Suprapubic skin (tissue), 4 donors: ENCODE measurements around the gene FAF1. TPM values are rescaled to one million over a fixed set of nuclear protein-coding genes. Genes with fewer than 3 reads are reported as not detected.
"Not testable (repeated sequence)": the region's sequence is repeated elsewhere in the genome, so short reads cannot be mapped to it uniquely, and the experiment has no call there.

ENCODE experiments used
- DNase-seq, 2 donors: peaks; one replicate each; pipeline ENCODE4 v3.0.0-alpha.2; 2019; ENCODE audit warnings: low spot score in 2 of 2
- H3K27ac ChIP-seq: fragments of 200-600 bp; sonication (generic); one replicate; pipeline ENCODE4 v1.5.1; 2019
- H3K27me3 ChIP-seq: fragments of 200-600 bp; sonication (generic); one replicate; pipeline ENCODE4 v1.5.1; 2019
- H3K36me3 ChIP-seq: fragments of 200-600 bp; sonication (generic); one replicate; pipeline ENCODE4 v1.5.1; 2019
- H3K4me1 ChIP-seq: fragments of 200-600 bp; sonication (generic); one replicate; pipeline ENCODE4 v1.5.1; 2019
- H3K4me3 ChIP-seq: fragments of 200-600 bp; sonication (generic); one replicate; pipeline ENCODE4 v1.5.1; 2019; ENCODE audit warnings: mild to moderate bottlenecking
- H3K9me3 ChIP-seq: fragments of 200-600 bp; sonication (generic); one replicate; pipeline ENCODE4 v1.5.1; 2019
- CTCF ChIP-seq, 2 donors: fragments of 200-600 bp in 1 of 2; fragments of 450-650 bp in 1 of 2; sonication (generic) in 1 of 2; IDR thresholded peaks; one replicate each; pipeline ENCODE4 v1.5.1; 2016 to 2019; ENCODE audit warnings: antibody characterized with exemption in 2 of 2, mild to moderate bottlenecking in 1 of 2, moderate library complexity in 1 of 2
- EP300 ChIP-seq: sonication (generic); formaldehyde crosslinking; IDR thresholded peaks from one replicate; pipeline ENCODE4 v1.6.1; 2017; ENCODE audit warnings: antibody characterized with exemption
- POLR2A ChIP-seq, 2 donors: fragments of 450-650 bp; IDR thresholded peaks; one replicate each; pipeline ENCODE4 v1.6.1; 2017; ENCODE audit warnings: antibody characterized with exemption in 2 of 2, mild to moderate bottlenecking in 2 of 2, moderate library complexity in 2 of 2
- POLR2AphosphoS5 ChIP-seq, 3 donors: sonication (generic); formaldehyde crosslinking; IDR thresholded peaks; one replicate each; pipeline ENCODE4 v1.6.1; 2017; ENCODE audit warnings: antibody characterized with exemption in 3 of 3
- WGBS: methylation state at CpG from one replicate; pipeline ENCODE4 v1.1.5; 2018; 5-methylcytosine and 5-hydroxymethylcytosine counted together
- total RNA-seq, 4 donors: library from RNA; depleted of rRNA; stranded (reverse); fragments of >200 nt; gene quantifications; one replicate each; pipeline ENCODE4 v1.1.0, GENCODE V29; 2016

FAF1 gene
- total RNA-seq, 4 donors from 2014 or later, result 35.1 to 61.6 (median 45.4) TPM

GRCh38 chr1:50967416-50968157, 7.5 kb upstream of the FAF1 start:
- Histone ChIP-seq H3K4me1 (peaks cover 22% of the 10 kb centered on the region), H3K27me3 (no peaks in the 10 kb centered on the region), H3K27ac (peak overlapping the region; percentile 98), H3K9me3 (no peaks in the 10 kb centered on the region), H3K4me3 (peak overlapping the region; percentile 89), H3K36me3 (no peaks in the 10 kb centered on the region)
- DNase-seq, result no peak
- 7% methylated on average over 17 of the region's 17 CpGs for WGBS
- TF ChIP-seq POLR2A (IDR thresholded peaks at IDR 0.05) (no peak), CTCF (IDR thresholded peaks at IDR 0.05) (no peak), POLR2AphosphoS5 (IDR thresholded peaks at IDR 0.05) (no peak)

- Histone ChIP-seq H3K4me1 (peaks cover 20% of the 10 kb centered on the region), H3K36me3 (no peaks in the 10 kb centered on the region), H3K27me3 (no peaks in the 10 kb centered on the region), H3K9me3 (no peaks in the 10 kb centered on the region), H3K27ac (peak overlapping the region; percentile 98), H3K4me3 (peak overlapping the region; percentile 89)
- no peak for TF ChIP-seq POLR2AphosphoS5 (IDR thresholded peaks at IDR 0.05)
- TF ChIP-seq EP300, result no peak
- no peak for TF ChIP-seq POLR2A (IDR thresholded peaks at IDR 0.05)
- TF ChIP-seq CTCF (IDR thresholded peaks at IDR 0.05), result no peak
- 46% methylated on average over 3 of the region's 3 CpGs for WGBS
- no peak for DNase-seq
Measured at GRCh38 chr1:50966991-50967390, 6.9 kb upstream of the FAF1 start.

- 94% methylated on average over 11 of the region's 11 CpGs for WGBS
- no peaks in the 10 kb centered on the region for H3K9me3 ChIP-seq
- no peak overlapping the region for H3K4me3 ChIP-seq
- no peak for TF ChIP-seq POLR2AphosphoS5 (IDR thresholded peaks at IDR 0.05)
- no peak for TF ChIP-seq EP300
- TF ChIP-seq CTCF (IDR thresholded peaks at IDR 0.05), result no peak
- no peak for TF ChIP-seq POLR2A (IDR thresholded peaks at IDR 0.05)
- H3K4me1 ChIP-seq, result peaks cover 28% of the 10 kb centered on the region
- no peaks in the 10 kb centered on the region for H3K27me3 ChIP-seq
- H3K36me3 ChIP-seq, result no peaks in the 10 kb centered on the region
- DNase-seq, result no peak
- H3K27ac ChIP-seq, result no peak overlapping the region
Measured at GRCh38 chr1:50964863-50965262, 4.8 kb upstream of the FAF1 start.

GRCh38 chr1:50959303-50959912, 659 bp downstream of the FAF1 start:
- H3K36me3 ChIP-seq, result no peaks in the 10 kb centered on the region
- peak overlapping the region; percentile 88 for H3K27ac ChIP-seq
- TF ChIP-seq POLR2A (IDR thresholded peaks at IDR 0.05) (no peak), CTCF (IDR thresholded peaks at IDR 0.05) (no peak), POLR2AphosphoS5 (IDR thresholded peaks at IDR 0.05) (peak in 1 of 3 donors; percentile 40)

GRCh38 chr1:50955116-50955515, 5.0 kb downstream of the FAF1 start:
- no peak for TF ChIP-seq CTCF (IDR thresholded peaks at IDR 0.05)
- no peak for TF ChIP-seq EP300
- no peak for TF ChIP-seq POLR2AphosphoS5 (IDR thresholded peaks at IDR 0.05)
- TF ChIP-seq POLR2A (IDR thresholded peaks at IDR 0.05), result no peak
- DNase-seq, result no peak
- Histone ChIP-seq H3K9me3 (no peaks in the 10 kb centered on the region), H3K27ac (no peak overlapping the region), H3K36me3 (no peaks in the 10 kb centered on the region), H3K4me1 (peaks cover 18% of the 10 kb centered on the region), H3K27me3 (no peaks in the 10 kb centered on the region), H3K4me3 (no peak overlapping the region)
- 63% methylated on average over 1 of the region's 1 CpG for WGBS

More at GRCh38 chr1:50959303-50959912, 659 bp downstream of the FAF1 start:
- Histone ChIP-seq H3K9me3 (no peaks in the 10 kb centered on the region), H3K4me1 (peaks cover 27% of the 10 kb centered on the region), H3K4me3 (peak overlapping the region; percentile 62), H3K27me3 (no peaks in the 10 kb centered on the region)
- WGBS, result 2% methylated on average over 16 of the region's 38 CpGs
- peak in 1 of 2 donors; percentile 73 for DNase-seq

GRCh38 chr1:50952566-50952965, 7.5 kb downstream of the FAF1 start:
- H3K27ac ChIP-seq, H3K36me3 ChIP-seq, H3K27me3 ChIP-seq, H3K9me3 ChIP-seq, H3K4me3 ChIP-seq, H3K4me1 ChIP-seq, DNase-seq: not testable (repeated sequence)
- 85% methylated on average over 18 of the region's 31 CpGs for WGBS
